Thoracic aorta (tissue), 2 donors: ENCODE data around the gene GYS2. TPM values are rescaled to one million over a fixed set of nuclear protein-coding genes. Genes with fewer than 3 reads are reported as not detected.
A peak's percentile ranks its signal among the peaks of the same experiment; 100 is the strongest.

Source experiments
- ATAC-seq: fragments of 150-250 bp; one replicate; pipeline ENCODE4 v1.8.0; 2017; ENCODE audit warnings: low read depth; ENCODE audit not compliant: insufficient number of reproducible peaks, low FRiP score
- DNase-seq: peaks from one replicate; pipeline ENCODE4 v3.0.0-alpha.2; 2020; ENCODE audit warnings: low spot score
- H3K27ac ChIP-seq, 2 donors: fragments of 200-600 bp; sonication (generic); 1 replicate in 1 of 2; 2 replicates in 1 of 2; pipeline ENCODE4 v1.5.1; 2016; ENCODE audit warnings: mild to moderate bottlenecking in 2 of 2, moderate library complexity in 2 of 2
- H3K27me3 ChIP-seq: fragments of 200-600 bp; sonication (generic); replicated peaks from 2 replicates; pipeline ENCODE4 v1.6.0; 2016; ENCODE audit warnings: mild to moderate bottlenecking; ENCODE audit not compliant: insufficient read depth
- H3K36me3 ChIP-seq: fragments of 200-600 bp; sonication (generic); one replicate; pipeline ENCODE4 v1.5.1; 2016
- H3K4me1 ChIP-seq, 2 donors: fragments of 200-600 bp; sonication (generic); 1 replicate in 1 of 2; 2 replicates in 1 of 2; pipeline versions ENCODE4 v1.5.1 to v1.6.0; 2016; ENCODE audit warnings: low read depth in 2 of 2, mild to moderate bottlenecking in 1 of 2; ENCODE audit not compliant: control insufficient read depth in 1 of 2
- H3K4me3 ChIP-seq: fragments of 200-600 bp; sonication (generic); 2 replicates; pipeline ENCODE4 v1.5.1; 2016; ENCODE audit warnings: mild to moderate bottlenecking
- H3K9me3 ChIP-seq: fragments of 200-600 bp; sonication (generic); 2 replicates; pipeline ENCODE4 v1.5.1; 2016
- total RNA-seq, 2 donors: library from RNA; depleted of rRNA; stranded (reverse); fragments of >200 nt; gene quantifications; one replicate each; pipeline versions ENCODE4 v1.1.0 to v1.2.3, GENCODE V29; 2016
- TF ChIP-seq, protein P1 (sequence below): fragments of 200-600 bp; sonication (generic); IDR thresholded peaks from one replicate; pipeline ENCODE4 v1.5.1; 2019; ENCODE audit warnings: antibody characterized with exemption

GYS2 gene
- total RNA-seq, 2 donors from 2014 or later = not detected

DNA sequence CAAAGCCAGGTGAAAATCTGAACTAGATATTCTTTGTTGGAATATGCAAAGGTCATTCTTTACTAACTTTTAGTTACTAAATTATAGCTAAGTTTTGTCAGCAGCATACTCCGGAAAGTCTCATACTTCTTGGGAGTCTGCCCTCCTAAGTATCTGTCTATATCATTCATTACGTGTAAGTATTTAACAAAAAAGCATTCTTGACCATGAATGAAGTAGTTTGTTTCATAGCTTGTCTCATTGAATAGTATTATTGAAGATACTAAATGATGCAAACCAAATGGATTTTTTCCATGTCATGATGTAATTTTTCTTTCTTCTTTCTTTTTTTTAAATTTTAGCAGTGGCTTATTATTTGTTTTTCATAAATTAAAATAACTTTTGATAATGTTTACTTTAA is 88.4 kb downstream of the GYS2 start:
- TF ChIP-seq, protein P1, sequence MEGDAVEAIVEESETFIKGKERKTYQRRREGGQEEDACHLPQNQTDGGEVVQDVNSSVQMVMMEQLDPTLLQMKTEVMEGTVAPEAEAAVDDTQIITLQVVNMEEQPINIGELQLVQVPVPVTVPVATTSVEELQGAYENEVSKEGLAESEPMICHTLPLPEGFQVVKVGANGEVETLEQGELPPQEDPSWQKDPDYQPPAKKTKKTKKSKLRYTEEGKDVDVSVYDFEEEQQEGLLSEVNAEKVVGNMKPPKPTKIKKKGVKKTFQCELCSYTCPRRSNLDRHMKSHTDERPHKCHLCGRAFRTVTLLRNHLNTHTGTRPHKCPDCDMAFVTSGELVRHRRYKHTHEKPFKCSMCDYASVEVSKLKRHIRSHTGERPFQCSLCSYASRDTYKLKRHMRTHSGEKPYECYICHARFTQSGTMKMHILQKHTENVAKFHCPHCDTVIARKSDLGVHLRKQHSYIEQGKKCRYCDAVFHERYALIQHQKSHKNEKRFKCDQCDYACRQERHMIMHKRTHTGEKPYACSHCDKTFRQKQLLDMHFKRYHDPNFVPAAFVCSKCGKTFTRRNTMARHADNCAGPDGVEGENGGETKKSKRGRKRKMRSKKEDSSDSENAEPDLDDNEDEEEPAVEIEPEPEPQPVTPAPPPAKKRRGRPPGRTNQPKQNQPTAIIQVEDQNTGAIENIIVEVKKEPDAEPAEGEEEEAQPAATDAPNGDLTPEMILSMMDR = no peak
- H3K27ac ChIP-seq = no peak overlapping the region
- no peaks in the 10 kb centered on the region for H3K9me3 ChIP-seq
- ATAC-seq = no peak
- H3K27me3 ChIP-seq = no peaks in the 10 kb centered on the region
- DNase-seq = no peak
- no peaks in the 10 kb centered on the region for H3K4me1 ChIP-seq
- peaks cover 18% of the 10 kb centered on the region for H3K36me3 ChIP-seq
- H3K4me3 ChIP-seq = no peak overlapping the region

DNA sequence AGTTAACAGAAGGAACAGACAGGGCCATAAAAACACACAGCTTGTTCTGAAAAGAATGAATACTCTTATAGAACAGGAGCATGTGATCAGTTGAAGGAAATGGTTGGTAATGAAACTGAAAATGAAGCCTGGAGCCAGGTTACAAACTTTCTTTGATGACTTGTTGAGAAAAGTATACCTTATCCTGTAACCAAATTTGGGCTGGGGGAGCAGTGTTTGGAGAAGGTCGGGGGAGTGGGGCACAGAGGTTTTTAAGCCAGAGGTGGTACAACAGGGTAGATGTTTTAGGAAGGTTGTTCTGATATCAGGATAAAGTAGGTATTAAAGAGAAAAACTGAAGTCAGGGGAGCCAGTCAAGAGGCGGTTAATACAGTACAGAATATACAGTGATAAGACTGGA is 94.9 kb downstream of the GYS2 start:
- H3K36me3 ChIP-seq = peaks cover 12% of the 10 kb centered on the region
- H3K27ac ChIP-seq = no peak overlapping the region
- H3K4me3 ChIP-seq = no peak overlapping the region
- DNase-seq (no peak), ATAC-seq (no peak)
- no peaks in the 10 kb centered on the region for H3K27me3 ChIP-seq
- TF ChIP-seq, protein P1 = no peak
- peaks cover 0 to 9% of the 10 kb centered on the region in 2 donors for H3K4me1 ChIP-seq
- H3K9me3 ChIP-seq = no peaks in the 10 kb centered on the region

DNA sequence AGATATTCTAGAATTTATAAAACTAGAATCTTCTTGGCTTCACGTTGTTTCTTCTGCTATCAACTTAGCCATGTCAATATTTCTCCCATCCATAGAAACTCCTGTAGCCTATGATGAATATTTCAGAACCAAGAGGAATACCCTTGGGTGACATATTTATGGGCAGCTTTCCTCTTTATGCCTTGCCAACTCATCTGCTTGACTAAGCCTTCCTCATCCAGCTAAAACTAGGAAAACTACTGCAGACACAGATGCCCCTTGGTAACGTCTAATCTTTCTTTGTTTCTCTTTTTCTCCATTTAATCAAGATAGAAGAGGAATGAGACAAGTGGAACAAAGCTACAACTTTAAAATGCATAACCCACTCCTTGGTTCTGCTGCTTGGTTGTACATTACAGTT is 96.8 kb downstream of the GYS2 start:
- Histone ChIP-seq H3K36me3 (no peaks in the 10 kb centered on the region), H3K27me3 (no peaks in the 10 kb centered on the region), H3K4me3 (no peak overlapping the region), H3K4me1 (peaks cover 14 to 27% of the 10 kb centered on the region in 2 donors), H3K9me3 (no peaks in the 10 kb centered on the region), H3K27ac (no peak overlapping the region)
- DNase-seq (no peak), ATAC-seq (no peak)
- TF ChIP-seq, protein P1 = no peak

DNA sequence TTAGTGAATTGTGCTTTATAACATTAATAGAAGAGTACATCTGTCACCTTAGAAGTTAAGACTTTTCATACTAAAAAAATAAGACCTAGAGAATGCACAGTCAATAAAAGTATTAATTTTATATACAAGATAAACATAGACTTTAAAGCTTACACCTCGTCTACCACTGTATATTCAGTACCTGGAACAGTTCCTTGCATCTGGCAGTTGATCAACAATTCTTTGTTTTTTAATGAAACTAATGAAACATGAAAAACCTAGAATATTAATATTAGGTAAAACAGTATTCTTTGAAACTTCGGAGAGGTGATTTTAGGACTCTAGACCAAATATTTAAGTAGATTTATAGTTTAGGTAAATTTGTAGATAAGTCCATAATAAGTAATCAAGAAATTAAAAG is 98.8 kb downstream of the GYS2 start:
- TF ChIP-seq, protein P1 = no peak
- Histone ChIP-seq H3K27me3 (no peaks in the 10 kb centered on the region), H3K9me3 (no peaks in the 10 kb centered on the region), H3K4me1 (peaks cover 19 to 34% of the 10 kb centered on the region in 2 donors), H3K4me3 (no peak overlapping the region), H3K36me3 (no peaks in the 10 kb centered on the region), H3K27ac (no peak overlapping the region)
- no peak for ATAC-seq
- no peak for DNase-seq

DNA sequence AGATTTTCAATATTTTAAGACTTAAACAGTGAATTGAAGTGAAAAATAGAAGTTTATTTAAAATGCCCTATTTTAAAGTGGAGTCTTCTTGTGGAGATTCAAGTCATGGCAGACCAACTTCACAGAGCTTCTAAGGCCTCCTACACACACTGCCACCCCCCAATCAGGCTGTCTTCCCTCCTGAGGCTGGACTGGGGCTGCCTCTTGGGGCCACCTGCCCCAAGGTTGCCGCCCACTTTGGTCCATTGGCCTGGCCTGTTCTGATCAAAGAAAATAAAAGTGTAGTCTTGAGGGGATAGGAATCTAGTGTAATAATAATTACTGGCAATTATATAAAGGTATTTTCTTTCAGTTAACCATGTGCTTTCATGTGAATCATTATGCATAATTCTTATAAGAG is 101.8 kb downstream of the GYS2 start:
- ATAC-seq (no peak), DNase-seq (no peak)
- Histone ChIP-seq H3K4me1 (peaks cover 30 to 52% of the 10 kb centered on the region in 2 donors), H3K36me3 (peaks cover 5% of the 10 kb centered on the region), H3K4me3 (peak overlapping the region; percentile 93), H3K27me3 (no peaks in the 10 kb centered on the region), H3K27ac (no peak overlapping the region), H3K9me3 (no peaks in the 10 kb centered on the region)
- TF ChIP-seq, protein P1 = no peak
